ENCODE measurements around the gene DDN.

DDN gene

DNA sequence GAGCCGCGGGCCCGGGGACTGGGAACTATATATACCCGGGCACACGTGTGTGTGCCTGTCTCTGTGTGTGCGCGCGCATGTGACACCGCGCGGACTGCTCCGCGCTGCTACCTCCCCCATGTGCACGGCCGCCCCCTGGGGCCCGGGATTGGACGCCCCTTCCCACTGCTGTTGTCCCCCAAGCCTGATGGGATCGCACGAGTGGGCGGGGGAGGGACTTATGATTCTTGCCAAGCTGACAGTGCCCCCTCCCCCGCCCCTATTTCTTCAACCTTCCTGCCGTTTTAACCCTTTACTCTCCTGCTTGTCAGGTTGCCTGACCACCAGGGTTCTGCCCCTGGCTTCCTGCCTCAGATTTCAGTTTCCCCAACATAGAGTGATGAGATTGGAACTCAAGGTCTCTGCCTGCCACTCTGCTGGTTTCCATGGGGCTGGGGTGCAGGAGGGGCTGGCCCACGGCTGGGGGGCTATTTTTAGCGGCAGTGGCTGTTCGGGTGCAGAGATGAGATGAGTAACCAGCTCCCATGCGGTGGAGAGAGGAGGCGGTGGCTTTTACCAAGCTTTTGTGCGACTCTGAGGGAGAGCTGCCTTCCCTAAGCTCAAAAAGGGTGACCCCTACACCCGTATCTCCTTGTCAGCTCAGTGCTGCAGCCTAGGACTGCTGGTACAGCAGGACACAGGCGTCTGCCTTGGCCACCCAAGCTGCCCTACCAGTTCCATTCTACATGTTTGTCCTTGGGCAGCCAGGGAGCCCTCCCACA lies at the start of gene DDN:
Gene DDN (minus strand): TSS at position 5 of the 761 bp plus-strand sequence. CDS start 88 bp downstream, outside the sequence.
- peak; percentile 20 to 66 (median 58) for DNase-seq

GRCh38 chr12:49048953-49049352 lies 49.8 kb upstream of the DDN start:
- no peak for DNase-seq

DNA sequence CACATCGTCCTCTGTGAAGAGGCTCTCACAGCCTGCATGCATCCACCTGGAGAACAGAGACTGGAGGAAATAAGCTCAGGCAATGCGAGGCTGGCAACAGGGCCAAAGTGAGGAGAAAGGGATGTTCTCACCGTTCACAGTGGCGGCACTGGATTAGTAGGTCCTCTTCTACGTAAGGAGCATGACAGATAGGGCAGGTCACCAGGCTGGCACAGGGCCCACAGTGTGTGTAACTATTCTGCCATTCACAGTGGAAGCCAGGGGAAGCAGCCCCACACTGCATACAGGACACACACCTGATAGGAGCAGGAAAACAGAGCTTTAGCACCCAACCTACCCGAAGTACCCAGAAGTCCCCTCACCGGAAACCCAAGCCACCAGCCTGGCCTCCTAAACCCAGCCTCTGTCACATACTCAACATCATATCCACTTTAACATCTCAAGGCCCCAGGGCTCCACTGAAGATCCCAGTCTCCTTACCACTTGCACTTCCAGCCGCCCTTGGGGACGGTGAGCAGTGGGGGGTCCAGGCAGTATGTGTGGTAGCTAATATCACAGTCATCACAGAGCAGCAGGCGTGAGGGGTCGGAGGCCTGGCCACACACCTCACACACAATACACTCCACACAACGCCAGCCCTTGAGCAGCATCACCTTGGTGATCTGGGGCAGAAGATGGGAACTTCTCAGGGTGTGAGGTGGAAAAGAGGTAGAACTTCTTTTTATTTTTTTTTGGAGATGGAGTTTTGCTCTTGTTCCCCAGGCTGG lies 47.1 kb upstream of the DDN start:
- DNase-seq: no peak

DNA sequence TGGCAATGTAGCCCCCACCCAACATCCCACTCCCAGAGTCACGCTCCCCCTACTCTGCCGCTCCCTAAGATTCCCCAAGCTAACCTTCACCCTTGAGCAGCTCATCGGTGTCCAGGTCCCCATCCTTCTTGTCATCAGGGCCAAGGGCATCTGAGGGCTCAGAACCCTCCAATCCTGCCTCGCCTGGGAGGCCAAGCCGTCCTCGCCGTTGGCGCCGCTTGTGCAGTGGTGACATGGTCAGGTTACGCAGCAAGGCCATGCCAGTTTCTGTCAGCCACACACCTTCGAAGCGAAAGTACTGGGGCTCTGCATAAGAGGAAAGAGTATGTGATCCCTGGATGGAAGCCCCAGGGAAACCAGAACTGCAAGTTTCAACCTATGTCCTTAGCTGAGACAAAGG lies 45.5 kb upstream of the DDN start:
- no peak for DNase-seq

- DNase-seq: peak; percentile 10 to 42 (median 24)
Observed at GRCh38 chr12:49043856-49044258, 44.7 kb upstream of the DDN start.

DNA sequence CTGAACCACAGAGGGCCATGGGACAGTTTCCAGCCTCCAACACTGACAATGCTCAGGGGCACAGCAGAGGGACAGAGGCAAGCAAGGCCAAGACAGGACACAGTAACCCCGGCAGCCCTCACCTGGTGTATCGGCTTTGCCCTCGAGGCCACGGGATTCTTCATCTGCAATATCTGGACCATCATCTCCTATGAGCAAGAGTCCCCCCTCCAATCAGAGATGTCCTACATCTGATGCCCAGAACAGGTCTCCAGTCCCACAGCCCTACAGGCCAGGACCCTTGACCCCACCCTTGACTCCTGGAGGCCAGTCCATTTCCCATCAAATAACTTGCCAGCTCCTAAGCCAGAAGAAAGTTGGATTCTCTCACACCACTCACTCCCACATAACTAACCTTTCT lies 44.1 kb upstream of the DDN start:
- DNase-seq: no peak

DNA sequence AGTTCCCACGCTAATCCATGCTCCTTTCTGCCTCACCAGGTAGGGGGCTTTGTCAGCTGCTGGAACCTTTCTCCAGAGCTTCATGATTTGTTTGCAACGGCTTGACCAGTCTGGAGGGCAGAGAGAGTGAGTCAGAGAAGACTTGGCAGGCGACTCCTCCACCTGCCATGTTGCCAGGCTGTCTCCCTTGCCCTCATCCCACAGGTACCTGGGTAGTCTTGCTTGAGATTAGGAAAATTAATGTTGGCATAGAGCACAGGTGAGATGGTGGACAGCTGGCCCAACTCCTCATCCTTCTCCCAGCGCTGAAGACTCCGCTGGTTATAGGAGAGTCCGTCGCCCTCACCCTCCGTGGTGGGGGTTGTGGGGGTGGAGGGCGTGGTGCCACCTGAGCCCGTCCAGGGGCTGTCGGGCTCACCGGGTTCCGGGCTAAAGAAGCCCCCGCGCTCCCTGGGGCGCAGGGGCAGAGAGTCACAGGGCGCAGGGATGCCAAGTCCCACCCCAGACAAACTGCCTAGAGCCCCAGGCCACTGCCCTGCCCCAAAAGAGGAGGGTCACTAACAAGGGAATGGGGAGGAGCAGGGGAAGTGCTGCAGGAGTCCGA lies 42.8 kb upstream of the DDN start:
- DNase-seq: no peak

DNA sequence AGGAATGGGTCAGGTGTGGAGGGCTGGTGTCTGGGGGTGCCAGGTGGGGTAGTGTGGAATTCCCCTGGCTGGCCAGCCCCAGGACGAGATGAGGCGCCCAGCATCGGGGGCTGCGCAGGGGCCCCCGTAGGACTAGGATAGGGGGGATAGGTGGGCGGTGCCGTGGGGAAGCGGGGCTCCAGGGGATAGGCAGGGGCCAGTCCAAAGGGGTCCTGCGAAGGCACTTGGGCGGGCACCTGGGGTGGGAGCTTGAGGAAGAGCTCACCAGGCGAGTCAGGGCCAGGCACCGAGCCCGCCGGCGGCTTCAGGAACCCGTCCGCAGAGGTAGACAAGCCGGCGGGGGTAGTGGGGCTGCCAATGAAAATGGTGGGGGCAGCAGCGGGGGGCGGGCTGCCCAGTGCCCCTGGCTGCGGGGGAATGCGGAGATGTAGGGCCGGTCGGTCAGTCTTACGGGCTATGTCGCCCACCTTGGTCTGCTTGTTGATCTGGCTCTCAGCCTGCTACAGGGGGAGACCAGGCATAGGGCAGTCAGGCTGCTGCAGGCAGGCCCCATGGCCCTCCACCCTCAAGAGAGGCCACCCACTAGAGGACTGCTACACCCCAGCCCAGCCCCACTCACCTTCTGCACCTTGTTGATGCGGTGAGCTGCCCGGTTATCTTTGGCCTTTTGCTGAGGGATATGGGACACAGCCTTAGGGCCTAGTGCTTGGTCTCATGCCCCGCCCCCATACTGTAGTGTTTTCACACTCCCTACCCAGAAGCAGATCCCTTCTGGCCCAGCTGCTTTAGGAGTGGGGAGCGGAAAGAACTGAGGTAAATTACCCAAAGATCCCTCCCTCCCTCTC lies 42.1 kb upstream of the DDN start:
- DNase-seq: no peak

DNA sequence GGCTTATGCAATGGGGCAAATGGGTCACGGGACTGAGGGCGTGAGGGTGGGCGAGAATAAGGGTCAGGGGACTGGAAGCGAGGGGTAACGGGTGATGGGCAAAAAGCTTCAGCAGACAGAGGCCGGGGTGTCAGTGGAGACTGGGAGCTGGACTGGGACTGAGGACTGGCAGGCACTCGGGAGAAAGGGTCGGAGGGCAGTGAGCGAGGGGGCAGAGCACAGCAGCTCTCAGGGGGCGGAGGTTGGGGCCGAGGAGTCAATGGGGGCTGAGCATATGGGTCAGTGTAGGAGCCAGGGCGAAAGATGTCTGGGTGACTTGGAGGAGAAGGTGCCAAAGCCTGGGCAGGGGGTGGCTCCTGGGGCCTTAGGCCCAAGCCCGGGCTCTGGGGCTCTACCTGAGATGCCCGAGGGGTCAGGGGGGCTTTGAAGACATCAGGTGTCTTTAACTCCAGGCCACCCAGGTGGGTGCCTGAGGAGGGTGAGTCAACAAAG lies 41.2 kb upstream of the DDN start:
- no peak for DNase-seq

GRCh38 chr12:49039421-49040363 lies 40.5 kb upstream of the DDN start:
- DNase-seq: no peak

GRCh38 chr12:49038291-49038955 lies 39.2 kb upstream of the DDN start:
- no peak for DNase-seq

DNA sequence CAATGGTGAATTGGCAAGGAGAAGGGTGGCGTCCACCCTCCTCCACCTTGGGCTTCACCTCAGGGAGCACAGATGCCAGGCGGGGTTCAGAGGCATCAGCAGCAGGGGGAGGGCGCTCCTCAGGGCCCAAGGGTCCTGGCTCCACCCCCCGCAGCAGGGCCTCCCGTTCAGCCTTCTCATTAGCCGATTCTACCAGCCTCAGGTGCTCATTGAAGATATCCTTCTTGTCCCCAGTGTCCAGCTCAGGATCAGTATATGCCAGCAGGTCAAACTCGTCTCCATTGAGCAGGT lies 38.7 kb upstream of the DDN start:
- DNase-seq: no peak

GRCh38 chr12:49037111-49037946 lies 38.2 kb upstream of the DDN start:
- DNase-seq: no peak

- no peak for DNase-seq
Observed at GRCh38 chr12:49036029-49036428, 36.9 kb upstream of the DDN start.

GRCh38 chr12:49034286-49034622 lies 35.1 kb upstream of the DDN start:
- DNase-seq: no peak

DNA sequence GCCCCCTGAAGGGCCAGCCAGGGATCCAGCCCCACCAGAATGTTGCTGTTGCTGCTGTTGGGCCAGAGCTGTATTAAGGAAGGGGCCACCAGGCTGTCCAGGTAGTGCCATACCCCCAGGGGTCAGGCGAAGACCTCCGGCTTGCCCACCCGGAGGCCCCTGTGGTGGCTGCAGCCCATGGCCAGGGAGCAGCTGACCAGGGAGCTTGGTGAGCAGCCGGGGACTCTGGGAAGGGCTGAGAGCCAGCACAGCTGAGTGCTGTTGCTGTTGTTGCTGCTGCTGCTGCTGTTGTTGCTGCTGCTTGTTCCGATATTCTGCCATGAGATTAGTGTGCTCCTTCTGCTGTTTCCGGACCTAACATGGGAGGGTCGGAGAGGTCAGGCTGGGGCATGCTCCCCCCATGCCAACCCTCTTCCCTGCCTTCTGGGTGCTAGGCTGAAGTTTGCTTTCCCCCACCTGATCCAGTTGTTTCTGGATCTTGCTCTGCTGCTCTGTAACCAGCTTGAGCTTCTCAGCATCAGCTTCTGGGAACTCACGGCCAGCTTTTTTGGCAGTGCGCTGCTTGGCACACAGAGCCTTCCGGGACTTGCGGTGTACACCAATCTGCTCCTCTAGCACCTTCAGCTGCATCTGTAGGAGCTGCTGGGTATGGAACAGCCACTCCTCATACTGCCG lies 34.6 kb upstream of the DDN start:
- no peak for DNase-seq

DNA sequence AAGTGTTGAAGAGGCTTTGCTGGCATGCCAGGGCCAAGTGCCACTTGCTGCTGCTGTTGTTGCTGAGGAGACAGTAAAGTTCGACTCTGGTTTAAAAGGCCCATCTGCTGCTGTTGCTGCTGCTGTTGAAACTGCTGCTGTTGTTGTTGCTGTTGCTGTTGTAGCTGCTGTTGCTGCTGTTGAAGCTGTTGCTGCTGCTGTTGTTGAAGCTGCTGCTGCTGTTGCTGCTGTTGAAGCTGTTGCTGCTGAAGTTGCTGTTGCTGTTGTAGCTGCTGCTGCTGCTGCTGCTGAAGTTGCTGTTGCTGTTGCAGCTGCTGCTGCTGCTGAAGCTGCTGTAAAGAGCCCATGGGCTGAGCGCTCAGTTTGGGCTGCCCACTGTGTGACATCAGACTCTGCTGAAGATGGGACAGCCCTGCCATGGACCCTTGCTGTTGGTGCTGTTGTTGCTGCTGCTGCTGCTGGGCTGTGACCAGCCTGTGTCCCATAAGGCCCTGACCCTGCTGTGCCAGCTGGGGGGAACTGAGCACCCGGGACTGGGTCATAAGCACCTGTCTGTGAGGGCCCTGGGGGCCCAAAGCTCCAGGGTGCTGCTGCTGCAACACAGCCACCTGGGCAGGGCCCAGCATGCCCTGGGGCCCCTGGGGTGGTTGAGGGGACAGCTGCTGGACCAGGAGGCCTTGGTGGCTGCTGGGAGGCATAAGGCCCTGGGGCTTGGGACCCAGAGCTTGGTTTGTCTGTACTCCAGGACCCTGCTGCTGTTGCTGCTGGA lies 33.7 kb upstream of the DDN start:
- no peak for DNase-seq

DNA sequence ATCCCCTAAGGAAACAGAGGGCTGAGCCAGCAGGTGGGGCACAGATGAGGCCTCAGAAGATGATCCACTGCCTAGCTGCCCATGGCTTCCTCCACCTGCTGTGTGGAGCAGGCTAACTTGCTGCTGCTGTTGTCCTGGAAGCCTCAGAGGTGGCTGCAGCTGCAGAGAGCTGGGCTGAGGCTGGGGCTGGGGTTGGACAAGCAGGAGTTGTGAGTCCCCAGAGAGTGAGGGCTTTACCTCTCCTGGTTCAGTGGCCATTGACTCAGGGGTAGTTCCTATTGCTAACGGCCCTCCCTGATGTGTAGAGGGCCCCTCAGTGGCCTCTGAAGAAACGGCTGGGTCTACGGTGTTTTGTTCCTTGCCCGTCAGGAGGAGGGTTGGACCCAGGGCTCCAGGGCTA lies 33.1 kb upstream of the DDN start:
- DNase-seq: no peak

- no peak for DNase-seq
Observed at GRCh38 chr12:49031573-49032161, 32.5 kb upstream of the DDN start.
